ENCODE results near the gene HYKK. TPM values are rescaled to one million over a fixed set of nuclear protein-coding genes. Genes with fewer than 3 reads are reported as not detected.
"Not testable (repeated sequence)": the region's sequence is repeated elsewhere in the genome, so short reads cannot be mapped to it uniquely, and the experiment has no call there.

Gene HYKK
- polyA plus RNA-seq, 1 donor from 2014 or later: not detected

DNA sequence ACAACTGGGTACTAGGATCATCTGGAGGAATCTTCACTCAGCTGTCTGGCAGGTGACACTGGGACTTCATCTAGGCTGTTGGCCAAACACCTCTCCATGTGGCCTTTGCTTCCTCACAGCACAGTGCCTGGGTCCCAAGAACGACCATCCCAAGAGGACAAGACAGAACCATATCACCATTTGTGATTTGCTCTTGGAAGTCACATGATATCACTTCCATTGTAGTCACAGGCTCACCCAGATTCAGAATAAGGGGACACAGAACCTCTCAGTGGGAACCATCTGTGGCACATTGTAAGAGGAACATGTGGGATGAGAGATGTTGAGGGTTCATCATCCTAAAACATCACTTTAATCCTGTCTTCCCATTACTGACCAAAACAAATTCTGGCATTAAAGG lies 31.0 kb downstream of the HYKK start:
- no peak overlapping the region for H3K4me3 ChIP-seq (ENCODE audit: low read length)
- H3K27me3 ChIP-seq (ENCODE audit: insufficient read depth, low read depth, low read length): no peaks in the 10 kb centered on the region
- no peaks in the 10 kb centered on the region for H3K36me3 ChIP-seq (ENCODE audit: insufficient read depth, low read length)
- H3F3A ChIP-seq (ENCODE audit: insufficient read depth, low read length, poor library complexity, severe bottlenecking): no peaks in the 10 kb centered on the region
- no peaks in the 10 kb centered on the region for H3K9me3 ChIP-seq (ENCODE audit: low read length)
- no peak overlapping the region for H3K27ac ChIP-seq (ENCODE audit: low read length)
- no peak for TF ChIP-seq EZH2 (IDR thresholded peaks at IDR 0.05; ENCODE audit: borderline replicate concordance, insufficient read depth, low read length, poor library complexity, severe bottlenecking)
- no peak for TF ChIP-seq POLR2AphosphoS5 (IDR thresholded peaks at IDR 0.05)
- TF ChIP-seq EP300 (conservative IDR thresholded peaks at IDR 0.05; ENCODE audit: poor library complexity, severe bottlenecking): no peak
- no peak for TF ChIP-seq RAD21 (conservative IDR thresholded peaks at IDR 0.05)
- TF ChIP-seq, protein P1, sequence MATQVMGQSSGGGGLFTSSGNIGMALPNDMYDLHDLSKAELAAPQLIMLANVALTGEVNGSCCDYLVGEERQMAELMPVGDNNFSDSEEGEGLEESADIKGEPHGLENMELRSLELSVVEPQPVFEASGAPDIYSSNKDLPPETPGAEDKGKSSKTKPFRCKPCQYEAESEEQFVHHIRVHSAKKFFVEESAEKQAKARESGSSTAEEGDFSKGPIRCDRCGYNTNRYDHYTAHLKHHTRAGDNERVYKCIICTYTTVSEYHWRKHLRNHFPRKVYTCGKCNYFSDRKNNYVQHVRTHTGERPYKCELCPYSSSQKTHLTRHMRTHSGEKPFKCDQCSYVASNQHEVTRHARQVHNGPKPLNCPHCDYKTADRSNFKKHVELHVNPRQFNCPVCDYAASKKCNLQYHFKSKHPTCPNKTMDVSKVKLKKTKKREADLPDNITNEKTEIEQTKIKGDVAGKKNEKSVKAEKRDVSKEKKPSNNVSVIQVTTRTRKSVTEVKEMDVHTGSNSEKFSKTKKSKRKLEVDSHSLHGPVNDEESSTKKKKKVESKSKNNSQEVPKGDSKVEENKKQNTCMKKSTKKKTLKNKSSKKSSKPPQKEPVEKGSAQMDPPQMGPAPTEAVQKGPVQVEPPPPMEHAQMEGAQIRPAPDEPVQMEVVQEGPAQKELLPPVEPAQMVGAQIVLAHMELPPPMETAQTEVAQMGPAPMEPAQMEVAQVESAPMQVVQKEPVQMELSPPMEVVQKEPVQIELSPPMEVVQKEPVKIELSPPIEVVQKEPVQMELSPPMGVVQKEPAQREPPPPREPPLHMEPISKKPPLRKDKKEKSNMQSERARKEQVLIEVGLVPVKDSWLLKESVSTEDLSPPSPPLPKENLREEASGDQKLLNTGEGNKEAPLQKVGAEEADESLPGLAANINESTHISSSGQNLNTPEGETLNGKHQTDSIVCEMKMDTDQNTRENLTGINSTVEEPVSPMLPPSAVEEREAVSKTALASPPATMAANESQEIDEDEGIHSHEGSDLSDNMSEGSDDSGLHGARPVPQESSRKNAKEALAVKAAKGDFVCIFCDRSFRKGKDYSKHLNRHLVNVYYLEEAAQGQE (IDR thresholded peaks at IDR 0.05; ENCODE audit: borderline replicate concordance): no peak
- no peak for TF ChIP-seq TAF1 (IDR thresholded peaks at IDR 0.05; ENCODE audit: low read depth)
- no peak for TF ChIP-seq MXI1 (conservative IDR thresholded peaks at IDR 0.05; ENCODE audit: poor library complexity, severe bottlenecking)
- TF ChIP-seq, protein P2, sequence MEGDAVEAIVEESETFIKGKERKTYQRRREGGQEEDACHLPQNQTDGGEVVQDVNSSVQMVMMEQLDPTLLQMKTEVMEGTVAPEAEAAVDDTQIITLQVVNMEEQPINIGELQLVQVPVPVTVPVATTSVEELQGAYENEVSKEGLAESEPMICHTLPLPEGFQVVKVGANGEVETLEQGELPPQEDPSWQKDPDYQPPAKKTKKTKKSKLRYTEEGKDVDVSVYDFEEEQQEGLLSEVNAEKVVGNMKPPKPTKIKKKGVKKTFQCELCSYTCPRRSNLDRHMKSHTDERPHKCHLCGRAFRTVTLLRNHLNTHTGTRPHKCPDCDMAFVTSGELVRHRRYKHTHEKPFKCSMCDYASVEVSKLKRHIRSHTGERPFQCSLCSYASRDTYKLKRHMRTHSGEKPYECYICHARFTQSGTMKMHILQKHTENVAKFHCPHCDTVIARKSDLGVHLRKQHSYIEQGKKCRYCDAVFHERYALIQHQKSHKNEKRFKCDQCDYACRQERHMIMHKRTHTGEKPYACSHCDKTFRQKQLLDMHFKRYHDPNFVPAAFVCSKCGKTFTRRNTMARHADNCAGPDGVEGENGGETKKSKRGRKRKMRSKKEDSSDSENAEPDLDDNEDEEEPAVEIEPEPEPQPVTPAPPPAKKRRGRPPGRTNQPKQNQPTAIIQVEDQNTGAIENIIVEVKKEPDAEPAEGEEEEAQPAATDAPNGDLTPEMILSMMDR (IDR thresholded peaks at IDR 0.05; ENCODE audit: poor library complexity, severe bottlenecking): no peak
- no peak for TF ChIP-seq SMC3 (conservative IDR thresholded peaks at IDR 0.05; ENCODE audit: poor library complexity)
- H3K9me2 ChIP-seq (ENCODE audit: insufficient read depth, low read length): no peaks in the 10 kb centered on the region
- no peak overlapping the region for H3K9ac ChIP-seq (ENCODE audit: low read length)
- peaks cover 23% of the 10 kb centered on the region for H3K79me2 ChIP-seq (replicated peaks; ENCODE audit: insufficient read depth, low read length)
- no peak overlapping the region for H3K4me2 ChIP-seq (ENCODE audit: low read length)
- no peaks in the 10 kb centered on the region for H4K20me1 ChIP-seq (ENCODE audit: insufficient read depth)
- H2AFZ ChIP-seq (ENCODE audit: low read depth, low read length): no peak overlapping the region

DNA sequence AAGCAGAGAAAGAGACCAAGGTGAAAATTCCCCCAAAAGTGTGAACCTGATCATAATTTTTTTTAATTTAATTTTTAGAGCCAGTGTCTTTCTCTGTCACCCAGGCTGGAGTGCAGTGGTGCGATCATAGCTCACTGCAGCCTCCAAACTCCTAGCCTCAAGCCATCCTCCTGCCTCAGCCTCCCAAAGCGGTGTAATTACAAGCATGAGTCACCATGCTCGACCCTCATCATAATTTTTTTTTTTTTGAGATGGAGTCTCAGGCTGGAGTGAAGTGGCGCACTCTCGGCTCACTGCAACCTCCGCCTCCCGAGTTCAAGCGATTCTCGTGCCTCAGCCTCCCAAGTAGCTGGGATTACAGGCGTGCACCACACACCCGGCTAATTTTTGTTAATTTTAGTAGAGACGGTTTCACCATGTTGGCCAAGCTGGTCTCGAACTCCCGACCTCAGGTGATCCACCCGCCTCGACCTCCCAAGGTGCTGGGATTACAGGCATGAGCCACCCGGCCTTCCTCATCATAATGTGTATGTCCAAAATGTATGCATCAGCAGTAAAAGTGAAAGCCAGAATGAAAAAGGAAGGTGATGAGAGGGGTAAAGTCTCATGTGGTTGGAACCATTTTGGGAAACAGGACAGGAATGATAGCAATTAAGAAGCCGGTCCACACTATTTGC lies 32.2 kb downstream of the HYKK start:
- not testable (repeated sequence) for H3K36me3 ChIP-seq (ENCODE audit: insufficient read depth, low read length); H3F3A ChIP-seq (ENCODE audit: insufficient read depth, low read length, poor library complexity, severe bottlenecking); H4K20me1 ChIP-seq (ENCODE audit: insufficient read depth); H3K9me2 ChIP-seq (ENCODE audit: insufficient read depth, low read length); H3K9me3 ChIP-seq (ENCODE audit: low read length); H3K27me3 ChIP-seq (ENCODE audit: insufficient read depth, low read depth, low read length)
- peaks cover 23% of the 10 kb centered on the region for H3K79me2 ChIP-seq (replicated peaks; ENCODE audit: insufficient read depth, low read length)
- H3K4me3 ChIP-seq (ENCODE audit: low read length): peak overlapping the region; percentile 94
- peak overlapping the region; percentile 93 for H3K9ac ChIP-seq (ENCODE audit: low read length)
- peak overlapping the region; percentile 91 for H3K27ac ChIP-seq (ENCODE audit: low read length)
- H2AFZ ChIP-seq (ENCODE audit: low read depth, low read length): peak overlapping the region; percentile 93
- peak overlapping the region; percentile 79 for H3K4me2 ChIP-seq (ENCODE audit: low read length)

Data from neural cell (in vitro differentiated cells).